ENCODE measurements around the gene SPAG5.

Gene SPAG5, protein sequence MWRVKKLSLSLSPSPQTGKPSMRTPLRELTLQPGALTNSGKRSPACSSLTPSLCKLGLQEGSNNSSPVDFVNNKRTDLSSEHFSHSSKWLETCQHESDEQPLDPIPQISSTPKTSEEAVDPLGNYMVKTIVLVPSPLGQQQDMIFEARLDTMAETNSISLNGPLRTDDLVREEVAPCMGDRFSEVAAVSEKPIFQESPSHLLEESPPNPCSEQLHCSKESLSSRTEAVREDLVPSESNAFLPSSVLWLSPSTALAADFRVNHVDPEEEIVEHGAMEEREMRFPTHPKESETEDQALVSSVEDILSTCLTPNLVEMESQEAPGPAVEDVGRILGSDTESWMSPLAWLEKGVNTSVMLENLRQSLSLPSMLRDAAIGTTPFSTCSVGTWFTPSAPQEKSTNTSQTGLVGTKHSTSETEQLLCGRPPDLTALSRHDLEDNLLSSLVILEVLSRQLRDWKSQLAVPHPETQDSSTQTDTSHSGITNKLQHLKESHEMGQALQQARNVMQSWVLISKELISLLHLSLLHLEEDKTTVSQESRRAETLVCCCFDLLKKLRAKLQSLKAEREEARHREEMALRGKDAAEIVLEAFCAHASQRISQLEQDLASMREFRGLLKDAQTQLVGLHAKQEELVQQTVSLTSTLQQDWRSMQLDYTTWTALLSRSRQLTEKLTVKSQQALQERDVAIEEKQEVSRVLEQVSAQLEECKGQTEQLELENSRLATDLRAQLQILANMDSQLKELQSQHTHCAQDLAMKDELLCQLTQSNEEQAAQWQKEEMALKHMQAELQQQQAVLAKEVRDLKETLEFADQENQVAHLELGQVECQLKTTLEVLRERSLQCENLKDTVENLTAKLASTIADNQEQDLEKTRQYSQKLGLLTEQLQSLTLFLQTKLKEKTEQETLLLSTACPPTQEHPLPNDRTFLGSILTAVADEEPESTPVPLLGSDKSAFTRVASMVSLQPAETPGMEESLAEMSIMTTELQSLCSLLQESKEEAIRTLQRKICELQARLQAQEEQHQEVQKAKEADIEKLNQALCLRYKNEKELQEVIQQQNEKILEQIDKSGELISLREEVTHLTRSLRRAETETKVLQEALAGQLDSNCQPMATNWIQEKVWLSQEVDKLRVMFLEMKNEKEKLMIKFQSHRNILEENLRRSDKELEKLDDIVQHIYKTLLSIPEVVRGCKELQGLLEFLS

DNA sequence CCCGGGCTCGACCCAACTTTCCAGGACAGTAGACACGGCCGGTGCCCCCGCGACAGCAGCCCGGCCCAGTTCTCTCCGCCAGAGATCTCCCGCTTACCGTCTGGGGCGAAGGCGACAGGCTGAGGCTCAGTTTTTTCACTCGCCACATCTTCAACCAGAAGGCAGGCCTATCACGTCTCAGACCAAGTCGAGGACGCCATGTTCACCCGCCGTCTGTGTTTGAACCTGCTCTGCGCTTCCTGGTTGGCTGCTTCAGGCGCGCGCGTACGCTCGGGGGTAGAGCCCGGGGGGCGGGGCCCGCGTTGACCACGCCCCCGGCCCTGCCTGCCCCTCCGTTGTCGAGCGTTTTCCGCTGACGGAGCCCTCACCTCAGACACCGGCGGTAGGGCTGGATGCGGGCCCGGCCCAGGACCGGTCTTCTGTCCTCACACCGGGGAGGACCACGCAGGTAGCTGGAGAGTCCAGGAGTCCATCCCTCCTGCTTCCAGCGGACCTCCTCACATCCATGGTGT is at the start of gene SPAG5:
Gene SPAG5, minus strand, starts transcription at position 227 of the 512 bp plus-strand sequence. Its CDS starts 79 bp downstream, at position 148.
- ChIA-PET CTCF (interaction anchor here (0.6 kb wide), 1 partner anchor 48 kb away, joined by 6 read pairs; no protein-coding TSS in a partner anchor), POLR2A (interaction anchor here (1.0 to 1.9 kb wide), 6 partner anchors 10 to 128 kb away, joined by 3 to 11 read pairs (median 6); partner anchors contain the start of genes ALDOC and PIGS)
- DNase-seq (ENCODE audit: extremely low spot score), result peak; percentile 94
- TF ChIP-seq HDGF (IDR thresholded peaks at IDR 0.05; ENCODE audit: borderline replicate concordance) (0 out of 2 replicates have a peak, but pooled peaks have one; percentile 50), FOXM1 (IDR thresholded peaks at IDR 0.05; ENCODE audit: borderline replicate concordance) (no peak), ELF4 (IDR thresholded peaks at IDR 0.05) (peak; percentile 45; the same call in 1 of the 2 replicates), BHLHE40 (IDR thresholded peaks at IDR 0.05; ENCODE audit: borderline replicate concordance) (no peak), L3MBTL2 (conservative IDR thresholded peaks at IDR 0.05) (no peak), SP1 (IDR thresholded peaks at IDR 0.05) (no peak)

DNA sequence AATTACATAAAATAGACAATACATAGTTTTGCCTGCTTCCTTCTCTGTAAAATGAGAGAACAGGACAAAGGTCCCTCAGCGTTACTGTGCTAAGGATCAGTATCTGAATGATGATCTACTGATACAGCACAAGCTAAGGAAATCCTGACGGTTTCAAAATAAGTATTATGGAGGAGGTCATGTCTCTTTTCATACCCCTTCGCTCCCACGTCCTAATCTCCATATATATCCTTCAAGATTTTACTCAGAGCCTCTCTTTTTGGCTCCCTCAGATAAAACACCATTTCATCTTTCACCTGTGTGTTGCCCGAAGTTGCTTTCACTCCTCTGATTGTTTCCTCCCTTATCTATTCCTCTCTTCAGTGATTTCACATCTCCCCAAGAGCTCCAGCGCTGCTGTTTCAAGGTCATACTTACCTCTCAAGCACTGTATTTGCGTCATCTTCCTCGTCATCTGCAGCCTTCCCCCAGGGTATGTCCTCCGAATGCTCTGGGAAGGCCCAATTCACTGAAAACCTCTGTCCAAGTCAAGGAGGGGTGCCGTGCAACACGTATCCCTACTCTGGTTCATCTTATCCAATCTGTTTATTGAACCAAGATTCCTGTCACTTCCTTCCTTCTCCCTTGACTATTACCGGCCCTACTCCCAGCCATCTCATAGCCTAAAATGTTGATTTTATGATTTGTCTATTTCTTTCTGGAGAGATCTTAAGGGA is 47.4 kb upstream of the SPAG5 start:
- ChIA-PET CTCF (interaction anchor here (0.7 to 1.2 kb wide), 9 partner anchors 15 to 471 kb away, joined by 3 to 4 read pairs (median 3); no protein-coding TSS in a partner anchor), POLR2A (interaction anchor here (0.9 to 6.5 kb wide), 10 partner anchors 8 to 307 kb away, joined by 4 to 94 read pairs (median 5); partner anchors contain the start of genes PROCA1, RPL23A, SDF2 and SUPT6H)
- TF ChIP-seq FOXK2 (IDR thresholded peaks at IDR 0.05) (no peak), SUZ12 (IDR thresholded peaks at IDR 0.05) (no peak), L3MBTL2 (conservative IDR thresholded peaks at IDR 0.05) (no peak), HDGF (IDR thresholded peaks at IDR 0.05; ENCODE audit: borderline replicate concordance) (no peak), FOXM1 (IDR thresholded peaks at IDR 0.05; ENCODE audit: borderline replicate concordance) (no peak), CTBP1 (IDR thresholded peaks at IDR 0.05; ENCODE audit: borderline replicate concordance) (no peak), ZNF384 (IDR thresholded peaks at IDR 0.05) (no peak), FOXA1 (IDR thresholded peaks at IDR 0.05) (no peak), BHLHE40 (IDR thresholded peaks at IDR 0.05; ENCODE audit: borderline replicate concordance) (no peak), ARNT (IDR thresholded peaks at IDR 0.05) (no peak), SP1 (IDR thresholded peaks at IDR 0.05) (no peak), TARDBP (IDR thresholded peaks at IDR 0.05) (no peak), LEF1 (IDR thresholded peaks at IDR 0.05; ENCODE audit: borderline replicate concordance) (no peak), ELF4 (IDR thresholded peaks at IDR 0.05) (no peak), NFRKB (IDR thresholded peaks at IDR 0.05) (no peak)
- TF ChIP-seq, protein P1, sequence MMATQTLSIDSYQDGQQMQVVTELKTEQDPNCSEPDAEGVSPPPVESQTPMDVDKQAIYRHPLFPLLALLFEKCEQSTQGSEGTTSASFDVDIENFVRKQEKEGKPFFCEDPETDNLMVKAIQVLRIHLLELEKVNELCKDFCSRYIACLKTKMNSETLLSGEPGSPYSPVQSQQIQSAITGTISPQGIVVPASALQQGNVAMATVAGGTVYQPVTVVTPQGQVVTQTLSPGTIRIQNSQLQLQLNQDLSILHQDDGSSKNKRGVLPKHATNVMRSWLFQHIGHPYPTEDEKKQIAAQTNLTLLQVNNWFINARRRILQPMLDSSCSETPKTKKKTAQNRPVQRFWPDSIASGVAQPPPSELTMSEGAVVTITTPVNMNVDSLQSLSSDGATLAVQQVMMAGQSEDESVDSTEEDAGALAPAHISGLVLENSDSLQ (IDR thresholded peaks at IDR 0.05), result no peak
- no peak for DNase-seq (ENCODE audit: extremely low spot score)

DNA sequence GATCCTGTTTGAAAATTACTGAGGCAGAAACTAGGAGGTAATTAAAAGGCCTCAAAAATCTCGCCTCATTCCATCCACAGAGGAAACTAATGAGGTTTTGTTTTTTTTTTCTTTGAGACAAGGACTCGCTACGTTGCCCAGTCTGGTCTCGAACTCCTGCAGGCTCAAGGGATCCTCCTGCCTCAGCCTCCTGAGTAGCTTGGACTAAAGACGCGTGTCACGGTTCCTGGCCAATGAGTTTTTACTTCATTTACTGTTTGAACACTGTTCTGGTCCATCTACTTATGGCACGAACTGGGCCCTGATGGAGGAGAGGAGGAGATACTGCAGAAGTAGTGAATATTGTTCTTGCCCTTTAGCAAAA is 46.7 kb upstream of the SPAG5 start:
- ChIA-PET CTCF (interaction anchor here (0.7 to 1.1 kb wide), 4 partner anchors 16 to 105 kb away, joined by 3 read pairs; partner anchors contain the start of genes SDF2 and SUPT6H), POLR2A (interaction anchor here (0.6 to 6.5 kb wide), 19 partner anchors 8 to 308 kb away, joined by 3 to 94 read pairs (median 5); partner anchors contain the start of genes PIGS, PROCA1, RPL23A and SDF2)
- TF ChIP-seq TARDBP (IDR thresholded peaks at IDR 0.05) (no peak), FOXK2 (IDR thresholded peaks at IDR 0.05) (no peak), LEF1 (IDR thresholded peaks at IDR 0.05; ENCODE audit: borderline replicate concordance) (no peak), BHLHE40 (IDR thresholded peaks at IDR 0.05; ENCODE audit: borderline replicate concordance) (no peak), FOXA1 (IDR thresholded peaks at IDR 0.05) (no peak), NFRKB (IDR thresholded peaks at IDR 0.05) (no peak), FOXM1 (IDR thresholded peaks at IDR 0.05; ENCODE audit: borderline replicate concordance) (no peak), SUZ12 (IDR thresholded peaks at IDR 0.05) (no peak), ARNT (IDR thresholded peaks at IDR 0.05) (no peak), SP1 (IDR thresholded peaks at IDR 0.05) (no peak), ELF4 (IDR thresholded peaks at IDR 0.05) (no peak), HDGF (IDR thresholded peaks at IDR 0.05; ENCODE audit: borderline replicate concordance) (no peak), L3MBTL2 (conservative IDR thresholded peaks at IDR 0.05) (no peak), CTBP1 (IDR thresholded peaks at IDR 0.05; ENCODE audit: borderline replicate concordance) (no peak), ZNF384 (IDR thresholded peaks at IDR 0.05) (no peak)
- TF ChIP-seq, protein P1 (IDR thresholded peaks at IDR 0.05), result no peak
- no peak for DNase-seq (ENCODE audit: extremely low spot score)

DNA sequence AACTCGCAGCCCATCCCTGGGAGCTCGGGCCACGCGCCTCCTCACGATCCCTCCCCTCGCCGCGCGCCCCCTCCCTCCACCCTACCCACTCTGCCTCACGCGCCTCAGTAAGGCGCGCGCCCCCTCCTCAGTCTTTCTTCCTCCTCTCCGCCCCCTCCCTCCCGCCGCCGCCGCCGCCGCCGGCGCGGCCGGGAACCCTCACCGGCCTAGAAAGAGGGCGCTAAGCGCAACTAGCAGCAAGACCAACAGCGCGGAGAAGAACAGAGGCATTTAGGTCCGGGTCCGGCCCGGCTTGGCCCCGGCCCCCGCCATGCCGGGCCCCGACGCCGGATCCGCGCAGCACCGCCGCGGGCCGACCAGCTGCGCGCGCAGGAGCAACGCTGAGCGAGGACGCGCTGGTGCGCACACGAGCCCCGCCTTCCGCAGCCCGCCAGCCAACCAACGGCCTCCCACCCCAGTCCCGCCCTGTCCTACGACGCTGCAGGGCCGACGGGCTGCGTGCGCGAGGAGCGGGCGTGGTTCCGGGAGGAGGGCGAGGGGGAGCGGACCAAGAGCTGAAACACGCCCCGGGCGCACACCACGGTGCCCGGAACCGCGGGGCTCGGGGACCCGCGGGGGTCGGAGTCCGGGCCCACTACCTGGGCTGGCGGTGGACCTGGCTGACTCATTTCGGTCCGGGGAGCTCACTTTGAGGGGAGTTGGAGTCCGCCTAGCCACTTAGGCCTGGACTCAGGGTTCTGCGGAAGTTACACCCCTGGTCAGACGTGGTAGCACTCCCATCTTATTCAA is 46.2 kb upstream of the SPAG5 start, which contains the start of gene BLTP2:
Gene BLTP2, minus strand, starts transcription at position 372 of the 789 bp plus-strand sequence. Its CDS starts 102 bp downstream, at position 270.
- ChIA-PET POLR2A (interaction anchor here (0.6 to 6.5 kb wide), 23 partner anchors 9 to 308 kb away, joined by 3 to 94 read pairs (median 5); partner anchors contain the start of genes PHF12, PIGS, PROCA1 and RPL23A), CTCF (interaction anchor here (0.7 to 1.8 kb wide), 6 partner anchors 13 to 167 kb away, joined by 3 to 7 read pairs (median 3); partner anchors contain the start of genes SDF2 and SUPT6H)
- peak; percentile 92 for DNase-seq (ENCODE audit: extremely low spot score)
- no peak for TF ChIP-seq ZNF384 (IDR thresholded peaks at IDR 0.05)
- TF ChIP-seq TARDBP (IDR thresholded peaks at IDR 0.05), result no peak
- no peak for TF ChIP-seq SP1 (IDR thresholded peaks at IDR 0.05)
- TF ChIP-seq LEF1 (IDR thresholded peaks at IDR 0.05; ENCODE audit: borderline replicate concordance), result no peak
- TF ChIP-seq ELF4 (IDR thresholded peaks at IDR 0.05), result no peak
- TF ChIP-seq FOXA1 (IDR thresholded peaks at IDR 0.05), result no peak
- TF ChIP-seq ARNT (IDR thresholded peaks at IDR 0.05), result no peak
- TF ChIP-seq FOXK2 (IDR thresholded peaks at IDR 0.05), result no peak
- no peak for TF ChIP-seq CTBP1 (IDR thresholded peaks at IDR 0.05; ENCODE audit: borderline replicate concordance)
- no peak for TF ChIP-seq BHLHE40 (IDR thresholded peaks at IDR 0.05; ENCODE audit: borderline replicate concordance)

All from HEK293T (cell line).